Ammon's horn (tissue), 1 donor: Measurements from ENCODE around the gene PHTF2.
"Not testable (repeated sequence)": the region's sequence is repeated elsewhere in the genome, so short reads cannot be mapped to it uniquely, and the experiment has no call there.

ENCODE experiments used
- DNase-seq: peaks from one replicate; pipeline ENCODE4 v3.0.0-alpha.2; 2016; ENCODE audit warnings: low spot score

PHTF2 gene

GRCh38 chr7:77798394-77799077, at the start of gene PHTF2, which contains the start of gene TMEM60:
Gene PHTF2 (plus strand): TSS chr7:77798773.
Gene TMEM60 (minus strand): TSS chr7:77798434. CDS start chr7:77794373, 4,061 bp downstream.
- peak; percentile 100 for DNase-seq

- peak; percentile 37 for DNase-seq
Measured at GRCh38 chr7:77752016-77752415, 46.6 kb upstream of the PHTF2 start.

- DNase-seq: no peak
Measured at GRCh38 chr7:77753173-77753572, 45.4 kb upstream of the PHTF2 start.

- no peak for DNase-seq
Measured at GRCh38 chr7:77757589-77757988, 41.0 kb upstream of the PHTF2 start.

GRCh38 chr7:77759294-77759889, 39.2 kb upstream of the PHTF2 start:
- peak; percentile 83 for DNase-seq

GRCh38 chr7:77760809-77761453, 37.6 kb upstream of the PHTF2 start:
- no peak for DNase-seq

- DNase-seq: no peak
Measured at GRCh38 chr7:77765481-77765880, 33.1 kb upstream of the PHTF2 start.

GRCh38 chr7:77765906-77766800, 32.4 kb upstream of the PHTF2 start:
- DNase-seq: no peak

- DNase-seq: no peak
Measured at GRCh38 chr7:77766801-77767605, 31.6 kb upstream of the PHTF2 start.

- no peak for DNase-seq
Measured at GRCh38 chr7:77770316-77770715, 28.3 kb upstream of the PHTF2 start.

GRCh38 chr7:77771901-77772300, 26.7 kb upstream of the PHTF2 start:
- DNase-seq: peak; percentile 24

- no peak for DNase-seq
Measured at GRCh38 chr7:77778535-77778934, 20.0 kb upstream of the PHTF2 start.

GRCh38 chr7:77782383-77782782, 16.2 kb upstream of the PHTF2 start:
- DNase-seq: no peak

- DNase-seq: no peak
Measured at GRCh38 chr7:77783111-77783510, 15.5 kb upstream of the PHTF2 start.

- DNase-seq: no peak
Measured at GRCh38 chr7:77783545-77783944, 15.0 kb upstream of the PHTF2 start.

GRCh38 chr7:77784426-77784825, 14.1 kb upstream of the PHTF2 start:
- DNase-seq: not testable (repeated sequence)

GRCh38 chr7:77786018-77786417, 12.6 kb upstream of the PHTF2 start:
- DNase-seq: no peak

GRCh38 chr7:77786741-77787140, 11.8 kb upstream of the PHTF2 start:
- DNase-seq: no peak

- DNase-seq: no peak
Measured at GRCh38 chr7:77788327-77788902, 10.2 kb upstream of the PHTF2 start.

GRCh38 chr7:77791336-77791735, 7.2 kb upstream of the PHTF2 start:
- DNase-seq: no peak

GRCh38 chr7:77791956-77792355, 6.6 kb upstream of the PHTF2 start:
- no peak for DNase-seq
